ENCODE results near the gene ZNF618. TPM values are rescaled to one million over a fixed set of nuclear protein-coding genes. Genes with fewer than 3 reads are reported as not detected.

ZNF618 gene
- total and polyA plus RNA-seq, 2 experiments from 2014 or later, result 10.2 to 14.0 TPM

DNA sequence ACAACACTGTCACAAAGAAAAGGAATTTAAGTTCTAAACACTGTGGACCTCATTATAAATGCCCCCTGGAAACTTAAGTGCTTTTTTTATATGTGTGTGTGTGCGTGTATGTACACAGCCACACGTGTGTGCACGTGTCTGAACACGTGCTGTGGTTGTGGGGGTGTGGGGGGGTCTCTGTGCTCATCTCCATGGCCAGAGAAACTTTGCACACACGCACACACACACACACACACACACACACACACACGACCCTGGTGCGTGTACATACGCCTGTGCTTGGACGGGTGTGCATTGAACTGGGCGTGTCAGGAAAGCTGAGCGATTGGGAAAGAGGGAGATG is 174.1 kb downstream of the ZNF618 start:
- 89% methylated on average over 11 of the region's 11 CpGs for WGBS (ENCODE audit: low lambda C conversion rate, missing lambda C conversion rate)
- Histone ChIP-seq H2AFZ (no peak overlapping the region), H3K4me1 (ENCODE audit: insufficient read depth) (no peaks in the 10 kb centered on the region), H3K9me2 (replicated peaks; ENCODE audit: insufficient read depth) (no peaks in the 10 kb centered on the region), H4K20me1 (ENCODE audit: insufficient read depth, poor library complexity, severe bottlenecking) (no peaks in the 10 kb centered on the region), H3K27ac (no peak overlapping the region), H3K27me3 (no peaks in the 10 kb centered on the region), H3K79me2 (no peaks in the 10 kb centered on the region), H3K36me3 (replicated peaks; ENCODE audit: insufficient read depth, low read depth) (no peaks in the 10 kb centered on the region), H3K4me3 (no peak overlapping the region), H3K4me2 (no peak overlapping the region), H3K9me3 (ENCODE audit: low read depth) (no peaks in the 10 kb centered on the region)
- no peak for DNase-seq (ENCODE audit: low spot score)
- TF ChIP-seq EZH2 (IDR thresholded peaks at IDR 0.05; ENCODE audit: borderline replicate concordance) (no peak), CTCF (IDR thresholded peaks at IDR 0.05; ENCODE audit: poor library complexity) (no peak), EZH2phosphoT487 (IDR thresholded peaks at IDR 0.05; ENCODE audit: low read depth, severe bottlenecking, unreplicated experiment) (no peak)

- WGBS (ENCODE audit: low lambda C conversion rate, missing lambda C conversion rate), result 87% methylated on average over 6 of the region's 6 CpGs
Observed at GRCh38 chr9:114050646-114051045, 174.5 kb downstream of the ZNF618 start.

DNA sequence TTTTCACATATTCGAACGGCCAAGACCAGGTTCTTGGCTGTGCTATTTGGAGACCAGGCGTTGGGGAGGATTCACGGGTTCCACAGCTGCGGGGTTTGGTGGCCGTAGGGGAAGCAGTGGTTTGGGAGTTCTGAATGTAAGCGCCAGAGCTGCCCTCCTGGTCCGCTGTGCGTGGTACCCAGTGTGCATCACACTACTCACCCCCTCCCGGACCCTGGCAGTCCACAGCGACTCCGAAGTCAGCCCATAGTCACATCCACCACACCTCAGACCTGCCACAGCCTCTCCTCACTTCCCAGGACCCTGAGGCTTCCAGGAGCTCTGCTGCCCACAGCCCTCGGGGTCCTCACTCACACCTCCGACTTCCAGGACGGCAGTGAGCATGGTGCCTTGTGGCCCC is 175.2 kb downstream of the ZNF618 start:
- H3K36me3 ChIP-seq (replicated peaks; ENCODE audit: insufficient read depth, low read depth), result no peaks in the 10 kb centered on the region
- 97% methylated on average over 15 of the region's 15 CpGs for WGBS (ENCODE audit: low lambda C conversion rate, missing lambda C conversion rate)
- no peak overlapping the region for H3K27ac ChIP-seq
- no peak overlapping the region for H2AFZ ChIP-seq
- H3K9me3 ChIP-seq (ENCODE audit: low read depth), result no peaks in the 10 kb centered on the region
- H3K79me2 ChIP-seq, result no peaks in the 10 kb centered on the region
- no peak overlapping the region for H3K4me2 ChIP-seq
- no peak for TF ChIP-seq EZH2 (IDR thresholded peaks at IDR 0.05; ENCODE audit: borderline replicate concordance)
- TF ChIP-seq EZH2phosphoT487 (IDR thresholded peaks at IDR 0.05; ENCODE audit: low read depth, severe bottlenecking, unreplicated experiment), result no peak
- TF ChIP-seq CTCF (IDR thresholded peaks at IDR 0.05; ENCODE audit: poor library complexity), result no peak
- DNase-seq (ENCODE audit: low spot score), result no peak
- H3K4me1 ChIP-seq (ENCODE audit: insufficient read depth), result no peaks in the 10 kb centered on the region
- H3K9me2 ChIP-seq (replicated peaks; ENCODE audit: insufficient read depth), result no peaks in the 10 kb centered on the region
- H3K27me3 ChIP-seq, result no peaks in the 10 kb centered on the region
- no peaks in the 10 kb centered on the region for H4K20me1 ChIP-seq (ENCODE audit: insufficient read depth, poor library complexity, severe bottlenecking)
- no peak overlapping the region for H3K4me3 ChIP-seq

More at GRCh38 chr9:114050646-114051045, 174.5 kb downstream of the ZNF618 start:
- H3K79me2 ChIP-seq, result no peaks in the 10 kb centered on the region
- no peak for TF ChIP-seq EZH2 (IDR thresholded peaks at IDR 0.05; ENCODE audit: borderline replicate concordance)
- TF ChIP-seq EZH2phosphoT487 (IDR thresholded peaks at IDR 0.05; ENCODE audit: low read depth, severe bottlenecking, unreplicated experiment), result no peak
- no peak for TF ChIP-seq CTCF (IDR thresholded peaks at IDR 0.05; ENCODE audit: poor library complexity)
- H3K36me3 ChIP-seq (replicated peaks; ENCODE audit: insufficient read depth, low read depth), result no peaks in the 10 kb centered on the region
- H4K20me1 ChIP-seq (ENCODE audit: insufficient read depth, poor library complexity, severe bottlenecking), result no peaks in the 10 kb centered on the region
- DNase-seq (ENCODE audit: low spot score), result no peak
- H2AFZ ChIP-seq, result no peak overlapping the region
- no peak overlapping the region for H3K27ac ChIP-seq
- no peak overlapping the region for H3K4me2 ChIP-seq
- no peaks in the 10 kb centered on the region for H3K27me3 ChIP-seq
- no peaks in the 10 kb centered on the region for H3K4me1 ChIP-seq (ENCODE audit: insufficient read depth)
- H3K4me3 ChIP-seq, result no peak overlapping the region
- no peaks in the 10 kb centered on the region for H3K9me2 ChIP-seq (replicated peaks; ENCODE audit: insufficient read depth)
- no peaks in the 10 kb centered on the region for H3K9me3 ChIP-seq (ENCODE audit: low read depth)

- no peaks in the 10 kb centered on the region for H3K36me3 ChIP-seq (replicated peaks; ENCODE audit: insufficient read depth, low read depth)
Observed at GRCh38 chr9:114051706-114052105, 175.6 kb downstream of the ZNF618 start.

More at GRCh38 chr9:114051706-114052105, 175.6 kb downstream of the ZNF618 start:
- no peaks in the 10 kb centered on the region for H3K27me3 ChIP-seq
- H3K4me2 ChIP-seq, result no peak overlapping the region
- H2AFZ ChIP-seq, result no peak overlapping the region
- H4K20me1 ChIP-seq (ENCODE audit: insufficient read depth, poor library complexity, severe bottlenecking), result no peaks in the 10 kb centered on the region
- no peaks in the 10 kb centered on the region for H3K4me1 ChIP-seq (ENCODE audit: insufficient read depth)
- no peak overlapping the region for H3K27ac ChIP-seq
- H3K9me3 ChIP-seq (ENCODE audit: low read depth), result no peaks in the 10 kb centered on the region
- no peaks in the 10 kb centered on the region for H3K79me2 ChIP-seq
- 88% methylated on average over 7 of the region's 7 CpGs for WGBS (ENCODE audit: low lambda C conversion rate, missing lambda C conversion rate)
- H3K9me2 ChIP-seq (replicated peaks; ENCODE audit: insufficient read depth), result no peaks in the 10 kb centered on the region
- H3K4me3 ChIP-seq, result no peak overlapping the region
- no peak for TF ChIP-seq EZH2 (IDR thresholded peaks at IDR 0.05; ENCODE audit: borderline replicate concordance)
- no peak for TF ChIP-seq EZH2phosphoT487 (IDR thresholded peaks at IDR 0.05; ENCODE audit: low read depth, severe bottlenecking, unreplicated experiment)
- no peak for TF ChIP-seq CTCF (IDR thresholded peaks at IDR 0.05; ENCODE audit: poor library complexity)
- DNase-seq (ENCODE audit: low spot score), result no peak
